Activated effector memory CD4-positive, alpha-beta T cell treated with anti-CD3 and anti-CD28 coated beads, Interleukin-2, amount 50 U/mL, for 16 hours (primary cell): ENCODE results near the gene DNAJA4.

Experiments used
- DNase-seq: peaks from one replicate; pipeline ENCODE4 v3.0.0-alpha.2; 2020

The DNAJA4 gene

GRCh38 chr15:78264304-78265136, at the start of gene DNAJA4:
DNAJA4 (plus strand) TSS chr15:78264562; CDS start chr15:78264764, 202 bp downstream.
- peak; percentile 87 for DNase-seq

DNA sequence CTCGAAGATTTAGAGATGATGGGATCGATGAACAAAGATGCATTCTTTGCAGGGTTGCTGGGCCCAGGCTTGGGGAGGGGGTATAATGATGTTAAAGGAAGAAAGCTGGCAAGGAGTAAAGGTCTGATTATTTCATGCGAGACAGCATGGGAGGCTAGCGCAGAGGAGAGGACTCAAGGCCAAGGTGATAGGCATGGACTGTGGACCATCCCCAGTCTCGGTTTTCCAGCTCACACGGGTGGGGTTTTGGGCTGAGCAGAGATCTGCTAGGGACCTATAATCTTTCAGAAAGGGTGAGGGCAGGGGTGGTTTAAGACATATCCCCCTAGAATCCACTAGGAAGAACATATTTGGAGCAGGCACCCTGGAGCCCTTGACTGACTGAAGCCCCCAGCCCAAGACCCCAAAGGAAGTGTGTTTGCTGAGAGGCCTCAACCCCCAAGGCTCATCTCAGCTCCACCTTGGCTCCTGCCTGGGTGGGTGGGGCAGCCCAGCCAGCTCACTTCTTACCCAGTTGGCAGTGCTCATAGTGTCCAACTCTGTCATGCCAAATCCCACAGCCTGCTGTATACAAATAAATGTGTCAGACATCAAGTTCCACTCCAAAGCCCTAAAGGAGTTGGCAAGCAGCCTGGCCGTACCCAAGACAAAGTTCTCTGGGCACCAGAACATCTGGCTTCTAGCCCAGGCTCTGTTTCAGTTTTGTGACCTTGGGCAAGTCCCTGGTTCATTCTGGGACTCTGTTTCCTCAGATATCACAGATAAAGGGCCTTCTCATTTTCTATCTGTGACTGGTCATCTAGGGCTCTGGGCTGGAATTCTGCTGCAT, 47.9 kb upstream of the DNAJA4 start:
- DNase-seq = peak; percentile 37

DNA sequence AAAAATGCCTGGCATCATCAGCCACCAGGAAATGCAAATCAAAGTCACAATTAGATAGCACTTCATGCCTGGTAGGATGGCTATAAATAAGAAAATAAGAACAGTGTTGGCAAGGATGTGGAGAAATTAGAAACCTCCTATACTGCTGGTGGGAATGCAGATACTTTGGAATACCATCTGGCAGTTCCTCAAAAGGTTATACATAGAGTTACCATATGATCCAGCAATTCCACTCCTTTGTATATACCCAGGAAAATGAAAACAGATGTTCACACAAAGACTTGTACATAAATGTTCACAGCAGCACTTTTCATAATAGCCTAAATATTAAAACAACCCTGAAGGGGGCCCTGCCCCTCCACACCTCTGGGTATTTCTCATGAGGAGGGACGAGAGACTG, 43.6 kb upstream of the DNAJA4 start:
- no peak for DNase-seq

GRCh38 chr15:78222745-78223395, 41.5 kb upstream of the DNAJA4 start:
- DNase-seq = no peak

- peak; percentile 17 for DNase-seq
Measured at GRCh38 chr15:78223396-78224022, 40.9 kb upstream of the DNAJA4 start.

DNA sequence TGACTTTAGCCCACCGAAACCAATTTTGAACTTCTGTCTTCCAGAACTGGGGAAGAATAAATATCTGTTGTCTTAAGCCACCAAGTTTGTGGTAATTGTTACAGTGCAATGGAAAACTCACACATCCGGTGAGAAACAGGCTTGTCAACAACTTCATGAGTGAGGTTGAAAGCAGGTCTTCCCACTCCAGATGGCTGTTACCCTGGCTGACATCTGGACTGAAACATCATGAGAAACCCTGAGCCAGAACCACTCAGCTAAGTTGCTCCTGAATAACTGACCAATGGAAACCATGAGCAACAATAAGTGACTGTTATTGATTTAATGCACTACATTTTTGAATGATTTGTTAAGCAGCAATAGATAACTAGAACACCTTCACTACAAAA, 40.3 kb upstream of the DNAJA4 start:
- DNase-seq = no peak

- no peak for DNase-seq
Measured at GRCh38 chr15:78225783-78226541, 38.4 kb upstream of the DNAJA4 start.

DNA sequence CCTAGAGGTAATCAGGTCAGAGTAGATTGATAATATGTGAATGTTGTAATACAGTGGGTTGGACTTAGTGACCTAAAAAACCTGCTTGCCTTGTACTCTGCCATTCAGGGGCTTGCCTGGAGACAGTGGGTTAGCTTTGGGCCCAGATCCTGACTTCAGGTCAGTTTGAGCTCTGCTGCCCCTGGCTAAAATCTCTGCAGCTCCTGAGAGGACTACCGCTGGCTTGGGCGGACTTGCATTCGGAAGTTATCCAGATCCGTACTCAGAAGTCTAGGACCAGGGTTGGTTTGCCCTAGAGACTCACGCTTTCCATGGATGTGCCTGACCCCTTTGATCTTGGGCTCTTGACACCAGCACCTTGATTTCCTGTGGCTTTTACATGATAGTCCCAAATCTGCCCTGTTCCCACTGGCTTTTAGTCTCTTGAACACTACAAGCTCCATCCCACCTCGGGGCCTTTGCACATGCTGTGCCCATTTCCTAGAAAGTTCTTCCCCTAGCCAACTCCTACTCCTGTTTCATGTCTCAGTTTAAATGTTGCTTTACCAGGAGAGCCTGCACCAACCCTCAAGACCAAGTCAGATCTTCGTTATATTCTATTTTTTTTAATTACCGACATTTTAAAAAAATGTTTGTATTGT, 35.9 kb upstream of the DNAJA4 start:
- DNase-seq = no peak

DNA sequence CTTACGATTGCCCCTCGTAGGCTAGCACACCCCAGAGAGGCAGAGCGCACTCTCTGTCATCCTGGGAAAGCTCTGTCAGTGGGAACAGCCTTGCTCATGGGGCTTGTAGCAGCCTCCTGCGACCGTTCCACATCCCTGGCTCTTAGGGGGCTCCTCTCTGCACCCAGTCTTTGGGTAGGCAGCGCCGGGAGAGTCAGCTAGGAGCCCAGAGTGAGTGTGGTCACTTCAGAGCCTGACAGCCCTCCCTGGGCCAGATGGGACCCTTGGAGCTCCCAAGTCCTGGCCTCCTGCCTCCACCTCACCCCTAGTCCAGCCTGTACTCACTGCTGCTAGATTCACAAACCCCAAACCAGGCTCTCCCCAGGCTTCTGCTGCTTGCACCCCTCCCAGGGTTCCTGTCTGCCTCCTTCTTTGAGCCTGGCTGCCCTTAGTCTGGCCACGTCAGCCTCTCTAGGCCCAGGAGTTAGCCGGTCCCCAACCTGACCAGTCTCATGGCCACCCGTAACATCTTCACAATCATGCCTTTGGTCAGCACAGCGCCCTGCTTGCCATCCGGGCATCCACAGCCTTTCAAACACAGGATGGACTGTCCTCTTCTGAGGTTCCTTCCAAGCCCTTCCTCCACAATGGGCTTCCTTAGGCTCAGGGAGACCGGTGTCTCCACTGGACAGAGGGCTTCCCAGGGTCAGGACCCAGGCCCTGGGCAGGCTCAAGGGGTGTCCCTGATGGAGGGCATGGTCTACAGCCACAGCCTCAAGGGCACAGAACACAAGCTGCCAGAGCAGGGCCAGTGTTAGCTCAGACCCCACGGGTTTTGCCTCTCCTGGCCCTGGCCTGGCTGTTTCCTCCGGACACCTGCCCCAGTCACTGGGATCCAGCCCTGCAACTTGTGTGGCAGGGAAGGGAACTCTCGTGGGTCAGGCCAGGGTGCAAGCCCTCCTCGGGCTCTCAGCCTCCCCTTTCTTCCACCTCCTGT, 34.6 kb upstream of the DNAJA4 start:
- no peak for DNase-seq

DNA sequence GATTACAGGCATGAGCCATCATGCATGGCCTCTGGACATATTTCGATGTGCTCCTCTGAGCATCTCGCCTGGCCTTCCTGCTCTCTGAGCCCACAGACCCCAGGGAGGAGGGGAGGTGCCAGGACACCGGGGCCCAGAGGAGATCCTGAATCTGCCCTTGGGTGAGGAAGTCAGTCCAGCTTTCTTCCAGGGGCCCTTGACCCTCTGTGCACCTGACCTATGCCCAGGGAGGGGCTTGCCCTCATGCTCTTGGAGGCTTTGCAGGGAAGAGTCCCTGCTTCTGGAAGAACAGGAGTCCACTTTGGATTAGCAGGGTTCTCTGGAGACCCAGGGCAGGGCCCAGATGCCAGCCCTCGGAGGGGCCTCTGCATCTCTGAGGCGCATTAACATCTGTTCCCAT, 31.4 kb upstream of the DNAJA4 start:
- no peak for DNase-seq

- peak; percentile 34 for DNase-seq
Measured at GRCh38 chr15:78233496-78233895, 30.9 kb upstream of the DNAJA4 start.

- DNase-seq = no peak
Measured at GRCh38 chr15:78234515-78235040, 29.8 kb upstream of the DNAJA4 start, which contains the start of gene ACSBG1. ACSBG1 (minus strand) TSS chr15:78234565; CDS start chr15:78234501, 64 bp downstream.

GRCh38 chr15:78236491-78236890, 27.9 kb upstream of the DNAJA4 start:
- no peak for DNase-seq

DNA sequence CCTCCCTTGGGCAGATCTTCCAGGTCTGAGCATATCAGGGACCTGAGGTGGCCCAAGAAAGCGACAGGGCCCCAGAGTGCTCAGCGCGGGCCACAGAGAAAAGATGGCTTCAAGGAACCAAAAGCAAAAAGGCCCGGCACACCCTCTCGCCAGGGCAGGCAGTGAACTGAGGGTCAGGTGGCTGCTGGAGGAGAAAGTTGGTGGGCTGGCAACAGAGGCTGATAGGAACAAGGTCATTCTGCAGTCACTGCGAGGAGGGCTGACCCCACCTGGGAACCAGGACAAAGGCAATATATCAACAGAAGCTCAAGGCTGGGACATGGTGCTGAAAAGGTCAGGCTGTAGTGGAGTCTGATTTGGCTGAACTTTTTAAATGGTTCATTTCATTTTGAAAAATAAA, 27.2 kb upstream of the DNAJA4 start:
- no peak for DNase-seq

DNA sequence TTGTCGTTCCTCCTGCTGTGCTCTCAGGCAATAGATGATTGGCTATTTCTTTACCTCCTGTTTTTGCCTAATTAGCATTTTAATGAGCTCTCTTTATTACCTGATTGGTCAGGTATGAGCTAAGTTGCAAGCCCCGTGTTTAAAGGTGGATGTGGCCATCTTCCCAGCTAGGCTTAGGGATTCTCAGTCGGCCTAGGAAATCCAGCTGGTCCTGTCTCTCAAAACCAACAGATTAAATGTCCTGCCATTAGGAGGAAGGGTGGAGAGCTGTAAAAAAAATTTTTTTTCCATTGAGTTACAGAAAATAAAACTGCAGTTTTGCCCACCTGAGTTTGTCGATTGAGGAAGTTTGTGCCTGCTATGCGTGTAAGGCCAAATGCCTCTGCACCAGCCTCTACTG, 24.6 kb upstream of the DNAJA4 start:
- DNase-seq = no peak

GRCh38 chr15:78241017-78241416, 23.3 kb upstream of the DNAJA4 start:
- DNase-seq = peak; percentile 92

- peak; percentile 66 for DNase-seq
Measured at GRCh38 chr15:78242128-78242527, 22.2 kb upstream of the DNAJA4 start.

- peak; percentile 39 for DNase-seq
Measured at GRCh38 chr15:78243058-78243457, 21.3 kb upstream of the DNAJA4 start.

DNA sequence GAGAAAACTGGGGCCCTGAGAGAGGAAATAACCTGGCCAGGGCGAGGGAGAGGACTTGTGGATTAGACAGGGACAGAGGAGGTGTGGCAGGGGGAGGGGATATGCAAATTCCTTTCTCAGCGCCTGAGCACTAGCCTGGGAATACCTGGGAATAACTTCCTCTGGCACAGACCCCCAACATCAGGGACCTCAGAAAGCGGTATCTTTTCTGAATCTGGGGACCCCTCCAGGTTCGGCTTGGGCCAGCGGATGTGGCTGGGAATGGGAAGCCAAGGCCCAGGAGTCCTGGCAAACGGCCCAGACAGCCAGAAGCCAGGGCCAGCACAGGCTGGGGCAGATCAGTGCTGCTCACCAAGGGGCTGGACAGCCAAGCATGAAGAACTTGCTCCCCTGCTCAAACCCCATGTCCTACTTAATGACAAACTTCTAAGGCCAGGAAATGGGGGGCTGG, 20.8 kb upstream of the DNAJA4 start:
- no peak for DNase-seq

GRCh38 chr15:78244101-78244500, 20.3 kb upstream of the DNAJA4 start:
- no peak for DNase-seq
